Measurements from ENCODE around the gene EAF2. TPM values are rescaled to one million over a fixed set of nuclear protein-coding genes. Genes with fewer than 3 reads are reported as not detected.

The EAF2 gene
- total RNA-seq, 1 donor, result 1.4 TPM

DNA sequence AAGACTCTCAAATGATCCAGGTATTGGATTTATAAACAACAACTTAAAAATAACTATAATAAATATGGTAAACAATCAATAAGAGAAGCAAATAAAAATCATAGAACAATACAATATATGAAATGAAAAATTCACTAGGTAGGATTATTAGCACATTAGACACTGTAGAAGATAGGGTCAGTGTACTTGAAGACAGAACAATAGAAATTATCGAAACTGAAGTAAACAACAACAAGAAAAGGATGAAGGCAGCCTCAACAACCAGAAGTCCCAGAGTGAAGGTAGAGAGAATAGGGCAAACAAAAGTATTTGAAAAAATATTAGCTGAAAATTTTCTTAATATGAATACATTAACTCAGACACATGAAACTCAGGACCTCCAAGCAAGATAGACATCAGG lies 12.0 kb upstream of the EAF2 start:
- H3K36me3 ChIP-seq (ENCODE audit: insufficient read depth, low read length), result peaks cover 46% of the 10 kb centered on the region
- DNase-seq (ENCODE audit: insufficient read length, low spot score, missing footprints), result no peak

DNA sequence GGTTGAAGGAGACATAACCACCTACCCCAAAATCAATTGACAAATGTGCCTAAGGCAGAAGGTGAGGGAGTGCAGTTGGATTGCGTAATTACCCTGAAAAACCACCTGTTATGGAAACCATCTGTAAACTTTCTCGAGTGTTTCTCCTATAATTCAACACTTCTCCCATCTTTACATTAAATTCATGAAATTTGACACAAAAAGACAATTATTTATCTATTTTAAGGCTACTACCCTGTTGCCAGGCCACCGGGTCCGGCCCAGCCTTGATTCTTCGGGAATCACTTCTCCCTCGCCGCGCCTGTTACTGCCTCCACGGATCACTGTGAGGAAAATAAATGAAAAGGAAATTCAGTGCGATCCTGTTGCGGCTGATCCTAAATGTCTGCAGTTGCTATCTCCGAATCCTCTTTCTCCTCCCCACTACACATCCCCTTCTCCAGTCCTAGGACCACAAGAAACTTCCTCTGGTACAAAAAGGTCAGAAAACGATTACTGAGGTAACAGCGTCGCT lies 795 bp upstream of the EAF2 start:
- H2AFZ ChIP-seq (ENCODE audit: low read length), result peak overlapping the region; percentile 97
- H3K79me2 ChIP-seq (ENCODE audit: insufficient read depth, low read length), result peaks cover 29% of the 10 kb centered on the region
- peak overlapping the region; percentile 81 for H3K4me3 ChIP-seq (ENCODE audit: insufficient read depth, low read length)
- peaks cover 8% of the 10 kb centered on the region for H3K4me1 ChIP-seq (ENCODE audit: insufficient read depth, low read length)
- no peaks in the 10 kb centered on the region for H4K20me1 ChIP-seq (ENCODE audit: insufficient read depth, low read length)
- H3K27me3 ChIP-seq (ENCODE audit: insufficient read depth, low read length), result peaks cover 3% of the 10 kb centered on the region
- DNase-seq (ENCODE audit: insufficient read length, low spot score, missing footprints), result peak; percentile 76
- H3K9me3 ChIP-seq (ENCODE audit: low read depth, low read length), result no peaks in the 10 kb centered on the region
- H3K4me2 ChIP-seq (ENCODE audit: insufficient read depth, low read length), result peak overlapping the region; percentile 90
- TF ChIP-seq, protein P1, sequence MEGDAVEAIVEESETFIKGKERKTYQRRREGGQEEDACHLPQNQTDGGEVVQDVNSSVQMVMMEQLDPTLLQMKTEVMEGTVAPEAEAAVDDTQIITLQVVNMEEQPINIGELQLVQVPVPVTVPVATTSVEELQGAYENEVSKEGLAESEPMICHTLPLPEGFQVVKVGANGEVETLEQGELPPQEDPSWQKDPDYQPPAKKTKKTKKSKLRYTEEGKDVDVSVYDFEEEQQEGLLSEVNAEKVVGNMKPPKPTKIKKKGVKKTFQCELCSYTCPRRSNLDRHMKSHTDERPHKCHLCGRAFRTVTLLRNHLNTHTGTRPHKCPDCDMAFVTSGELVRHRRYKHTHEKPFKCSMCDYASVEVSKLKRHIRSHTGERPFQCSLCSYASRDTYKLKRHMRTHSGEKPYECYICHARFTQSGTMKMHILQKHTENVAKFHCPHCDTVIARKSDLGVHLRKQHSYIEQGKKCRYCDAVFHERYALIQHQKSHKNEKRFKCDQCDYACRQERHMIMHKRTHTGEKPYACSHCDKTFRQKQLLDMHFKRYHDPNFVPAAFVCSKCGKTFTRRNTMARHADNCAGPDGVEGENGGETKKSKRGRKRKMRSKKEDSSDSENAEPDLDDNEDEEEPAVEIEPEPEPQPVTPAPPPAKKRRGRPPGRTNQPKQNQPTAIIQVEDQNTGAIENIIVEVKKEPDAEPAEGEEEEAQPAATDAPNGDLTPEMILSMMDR (IDR thresholded peaks at IDR 0.05; ENCODE audit: extremely low read depth, low read depth, low read length), result no peak
- peaks cover 16% of the 10 kb centered on the region for H3K36me3 ChIP-seq (ENCODE audit: insufficient read depth, low read length)
- peak overlapping the region; percentile 69 for H3K27ac ChIP-seq (ENCODE audit: low read depth, low read length)

More for the DNA sequence above, 12.0 kb upstream of the EAF2 start:
- Histone ChIP-seq H3K79me2 (ENCODE audit: insufficient read depth, low read length) (no peaks in the 10 kb centered on the region), H3K9me3 (ENCODE audit: low read depth, low read length) (peaks cover 2% of the 10 kb centered on the region), H3K4me1 (ENCODE audit: insufficient read depth, low read length) (no peaks in the 10 kb centered on the region), H3K27me3 (ENCODE audit: insufficient read depth, low read length) (no peaks in the 10 kb centered on the region), H3K4me2 (ENCODE audit: insufficient read depth, low read length) (no peak overlapping the region), H2AFZ (ENCODE audit: low read length) (no peak overlapping the region), H3K27ac (ENCODE audit: low read depth, low read length) (no peak overlapping the region), H3K4me3 (ENCODE audit: insufficient read depth, low read length) (no peak overlapping the region), H4K20me1 (ENCODE audit: insufficient read depth, low read length) (no peaks in the 10 kb centered on the region)
- TF ChIP-seq, protein P1 (IDR thresholded peaks at IDR 0.05; ENCODE audit: extremely low read depth, low read depth, low read length), result no peak

DNA sequence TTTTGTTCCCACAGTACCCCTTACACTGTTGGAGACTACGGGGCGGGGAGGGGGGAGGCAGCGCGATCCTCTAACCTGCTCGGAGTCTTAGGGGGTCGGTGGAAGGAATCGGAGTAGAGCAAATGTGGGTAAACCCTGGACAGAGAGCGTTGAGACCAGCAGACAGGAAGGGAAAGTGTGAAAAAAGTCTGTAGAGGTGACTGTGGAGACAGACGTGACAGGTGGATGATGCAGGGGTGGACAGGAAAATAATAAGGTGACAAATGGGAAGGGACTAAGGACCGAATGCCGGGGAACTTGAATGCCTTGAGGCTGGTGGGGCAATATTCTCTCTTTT lies 424 bp downstream of the EAF2 start:
- TF ChIP-seq, protein P1 (IDR thresholded peaks at IDR 0.05; ENCODE audit: extremely low read depth, low read depth, low read length), result no peak
- peaks cover 3% of the 10 kb centered on the region for H3K27me3 ChIP-seq (ENCODE audit: insufficient read depth, low read length)
- no peaks in the 10 kb centered on the region for H3K9me3 ChIP-seq (ENCODE audit: low read depth, low read length)
- peaks cover 29% of the 10 kb centered on the region for H3K79me2 ChIP-seq (ENCODE audit: insufficient read depth, low read length)
- H3K4me3 ChIP-seq (ENCODE audit: insufficient read depth, low read length), result peak overlapping the region; percentile 81
- no peak for DNase-seq (ENCODE audit: insufficient read length, low spot score, missing footprints)
- peaks cover 16% of the 10 kb centered on the region for H3K36me3 ChIP-seq (ENCODE audit: insufficient read depth, low read length)
- H2AFZ ChIP-seq (ENCODE audit: low read length), result peak overlapping the region; percentile 97
- H3K4me1 ChIP-seq (ENCODE audit: insufficient read depth, low read length), result peaks cover 8% of the 10 kb centered on the region
- peak overlapping the region; percentile 90 for H3K4me2 ChIP-seq (ENCODE audit: insufficient read depth, low read length)
- no peaks in the 10 kb centered on the region for H4K20me1 ChIP-seq (ENCODE audit: insufficient read depth, low read length)
- no peak overlapping the region for H3K27ac ChIP-seq (ENCODE audit: low read depth, low read length)

DNA sequence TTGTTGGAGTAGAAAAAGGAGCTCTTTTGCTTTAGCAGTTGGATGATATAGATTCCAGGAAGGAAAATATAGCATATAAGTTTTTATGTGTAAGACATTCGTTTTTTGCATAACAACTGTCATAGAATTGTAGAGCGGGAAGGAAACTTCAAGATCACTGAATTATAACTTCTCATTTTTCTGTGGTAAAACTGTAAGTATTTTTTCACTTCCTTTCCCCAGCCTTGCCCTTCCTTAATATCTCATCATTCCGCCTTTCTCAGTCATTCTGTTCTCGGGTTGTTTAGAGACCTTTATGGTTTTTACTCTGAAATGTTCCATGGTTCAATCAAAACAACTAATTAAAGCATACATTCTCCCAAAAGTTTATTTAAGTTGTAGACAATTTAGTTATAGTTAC lies 1.1 kb downstream of the EAF2 start:
- Histone ChIP-seq H3K79me2 (ENCODE audit: insufficient read depth, low read length) (peaks cover 24% of the 10 kb centered on the region), H3K9me3 (ENCODE audit: low read depth, low read length) (no peaks in the 10 kb centered on the region), H3K4me1 (ENCODE audit: insufficient read depth, low read length) (peaks cover 8% of the 10 kb centered on the region), H2AFZ (ENCODE audit: low read length) (no peak overlapping the region), H3K4me2 (ENCODE audit: insufficient read depth, low read length) (peak overlapping the region; percentile 90), H3K27me3 (ENCODE audit: insufficient read depth, low read length) (peaks cover 3% of the 10 kb centered on the region), H3K4me3 (ENCODE audit: insufficient read depth, low read length) (no peak overlapping the region), H4K20me1 (ENCODE audit: insufficient read depth, low read length) (no peaks in the 10 kb centered on the region), H3K36me3 (ENCODE audit: insufficient read depth, low read length) (peaks cover 13% of the 10 kb centered on the region), H3K27ac (ENCODE audit: low read depth, low read length) (no peak overlapping the region)
- no peak for DNase-seq (ENCODE audit: insufficient read length, low spot score, missing footprints)
- TF ChIP-seq, protein P1 (IDR thresholded peaks at IDR 0.05; ENCODE audit: extremely low read depth, low read depth, low read length), result no peak
